Bone marrow (tissue), 2 donors: Measurements from ENCODE around the gene MYPOP.
A peak's percentile ranks its signal among the peaks of the same experiment; 100 is the strongest.
"Not testable (repeated sequence)": the region's sequence is repeated elsewhere in the genome, so short reads cannot be mapped to it uniquely, and the experiment has no call there.

Experiments
- DNase-seq, 2 donors: peaks; one replicate each; lab custom pipeline; 2025; lab: John Stamatoyannopoulos, UW

Gene MYPOP

GRCh38 chr19:45883881-45884681, 18.3 kb downstream of the MYPOP start:
- no peak for DNase-seq

GRCh38 chr19:45883586-45883880, 18.9 kb downstream of the MYPOP start:
- DNase-seq: no peak

- DNase-seq: peak; percentile 52 to 67
Measured at GRCh38 chr19:45882652-45883585, 19.5 kb downstream of the MYPOP start.

GRCh38 chr19:45881909-45882528, 20.4 kb downstream of the MYPOP start:
- DNase-seq: no peak

- no peak for DNase-seq
Measured at GRCh38 chr19:45881082-45881908, 21.1 kb downstream of the MYPOP start.

GRCh38 chr19:45879971-45880370, 22.4 kb downstream of the MYPOP start:
- no peak for DNase-seq

- no peak for DNase-seq
Measured at GRCh38 chr19:45879055-45879454, 23.4 kb downstream of the MYPOP start.

GRCh38 chr19:45878043-45878794, 24.2 kb downstream of the MYPOP start:
- DNase-seq: no peak

- DNase-seq: no peak
Measured at GRCh38 chr19:45876411-45877197, 25.8 kb downstream of the MYPOP start.

- DNase-seq: no peak
Measured at GRCh38 chr19:45876161-45876410, 26.3 kb downstream of the MYPOP start.

GRCh38 chr19:45874620-45874966, 27.8 kb downstream of the MYPOP start:
- no peak for DNase-seq

GRCh38 chr19:45873219-45873772, 29.1 kb downstream of the MYPOP start:
- DNase-seq: no peak

GRCh38 chr19:45872095-45872919, 30.1 kb downstream of the MYPOP start:
- no peak for DNase-seq

GRCh38 chr19:45870798-45871197, 31.6 kb downstream of the MYPOP start:
- no peak for DNase-seq

- not testable (repeated sequence) for DNase-seq
Measured at GRCh38 chr19:45867241-45867640, 35.2 kb downstream of the MYPOP start.

- DNase-seq: no peak
Measured at GRCh38 chr19:45866400-45867176, 35.8 kb downstream of the MYPOP start.

GRCh38 chr19:45865269-45865948, 37.0 kb downstream of the MYPOP start:
- no peak for DNase-seq

GRCh38 chr19:45864629-45865082, 37.8 kb downstream of the MYPOP start:
- DNase-seq: no peak
